NCI-H82 treated with DMSO at 0.1 percent for 48 hours (cell line): ENCODE data around the gene PIP4K2A.
A peak's percentile ranks its signal among the peaks of the same experiment; 100 is the strongest.

Experiments
- DNase-seq: peaks from one replicate; lab custom pipeline; 2025; ENCODE audit not compliant: unreplicated experiment; lab: John Stamatoyannopoulos, UW

PIP4K2A gene

DNA sequence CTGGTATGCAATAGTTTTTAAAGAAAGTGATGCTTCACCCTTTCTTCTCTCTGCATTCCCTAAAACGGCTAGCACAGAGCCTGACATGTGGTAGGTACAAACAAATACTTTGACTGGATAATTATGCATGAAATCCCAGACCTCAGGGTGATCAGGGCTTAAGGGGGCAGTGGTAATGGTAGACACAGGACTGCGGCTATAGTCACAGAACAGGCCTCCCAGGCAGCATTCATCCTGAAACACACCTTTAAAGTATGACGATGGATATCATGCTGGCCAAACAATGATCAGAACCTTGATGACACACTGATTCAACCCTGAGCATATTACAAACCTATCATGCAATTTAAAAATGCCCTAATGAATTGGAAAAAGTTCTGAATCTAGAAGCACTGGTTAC, 110.8 kb downstream of the PIP4K2A start:
- DNase-seq = no peak

- DNase-seq = no peak
These were observed 112.8 kb downstream of the PIP4K2A start for GRCh38 chr10:22601618-22602017.

DNA sequence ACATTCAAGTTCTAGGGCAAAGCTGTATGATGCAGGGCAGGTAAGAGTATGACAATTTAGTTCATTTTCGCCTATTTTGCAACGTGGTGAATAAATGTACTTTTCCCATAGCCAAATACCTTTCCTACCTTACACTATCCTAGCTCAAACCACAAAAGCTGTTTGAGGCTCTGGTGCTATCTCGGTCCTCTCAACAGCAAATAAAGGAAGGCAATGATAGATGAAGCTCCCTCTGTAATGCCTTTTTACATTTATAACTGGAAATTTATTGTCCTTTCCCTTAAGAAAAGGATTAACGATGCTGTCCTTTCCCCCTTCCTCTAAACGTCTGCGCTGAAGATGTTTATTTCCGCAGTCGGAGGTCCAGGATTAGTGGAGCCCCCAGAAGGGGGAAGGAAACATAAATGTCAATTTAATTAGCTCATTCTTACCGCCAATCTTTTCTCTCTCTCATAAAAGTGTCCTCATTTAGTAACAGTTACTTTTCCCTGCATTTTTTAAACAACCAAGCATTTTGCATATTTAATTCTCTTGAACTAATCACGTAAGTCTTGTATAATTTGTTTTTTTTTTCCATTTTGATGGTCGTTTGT, 114.6 kb downstream of the PIP4K2A start:
- DNase-seq = no peak

GRCh38 chr10:22599048-22599561, 115.3 kb downstream of the PIP4K2A start:
- no peak for DNase-seq

GRCh38 chr10:22598478-22598877, 115.9 kb downstream of the PIP4K2A start:
- peak; percentile 72 for DNase-seq

- no peak for DNase-seq
These were observed 117.2 kb downstream of the PIP4K2A start for GRCh38 chr10:22597138-22597537.

- no peak for DNase-seq
These were observed 120.7 kb downstream of the PIP4K2A start for GRCh38 chr10:22593636-22594198.

DNA sequence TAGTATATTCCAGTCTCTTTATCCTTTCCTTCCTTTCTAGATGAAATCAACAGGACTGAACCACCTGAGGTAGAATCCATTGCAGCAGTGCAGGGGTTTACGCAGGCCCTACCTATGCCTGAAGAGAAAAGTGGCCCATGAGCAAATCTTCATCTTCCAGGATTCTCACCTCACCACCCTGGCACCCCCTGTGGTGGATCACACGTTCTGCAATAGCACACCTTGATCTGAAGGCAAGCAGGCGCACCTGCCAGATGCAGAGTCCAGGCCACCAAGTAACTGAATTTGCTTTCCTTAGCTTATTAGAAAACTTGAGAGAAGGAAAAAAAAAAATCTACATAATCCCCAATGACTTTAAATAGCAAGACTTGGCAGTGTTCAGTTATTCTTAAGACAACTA, 121.4 kb downstream of the PIP4K2A start:
- no peak for DNase-seq

DNA sequence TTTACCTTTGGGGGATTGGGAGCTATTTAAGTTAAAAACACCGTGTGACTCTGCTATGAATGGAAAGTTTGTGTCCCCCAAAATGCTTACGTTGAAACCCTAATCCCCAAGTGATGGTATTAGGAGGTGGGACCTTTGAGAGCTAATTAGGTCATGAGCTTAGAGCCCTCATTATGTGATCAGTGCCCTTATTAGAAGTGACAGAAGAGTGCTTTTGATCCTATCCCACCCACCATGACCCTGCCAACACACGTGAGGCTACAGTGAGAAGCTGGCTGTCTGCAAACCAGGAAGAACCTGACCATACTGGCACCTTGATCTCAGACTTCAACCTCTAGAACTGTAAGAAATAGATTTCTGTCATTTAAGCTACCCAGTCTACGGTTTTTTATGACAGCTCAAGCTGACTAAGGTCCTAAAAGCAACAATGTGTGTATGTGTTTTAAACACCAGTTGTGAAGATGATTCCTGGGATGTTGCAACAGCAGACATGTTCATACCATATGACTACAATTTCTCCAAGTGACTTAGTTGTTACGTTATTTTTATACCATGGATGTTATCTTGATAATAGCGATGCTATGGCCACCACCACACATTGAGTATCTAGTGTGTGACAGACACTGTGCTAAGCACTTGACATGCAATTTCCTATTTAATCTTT, 124.4 kb downstream of the PIP4K2A start:
- DNase-seq = peak; percentile 38

- DNase-seq = no peak
These were observed 125.9 kb downstream of the PIP4K2A start for GRCh38 chr10:22588462-22588861.

DNA sequence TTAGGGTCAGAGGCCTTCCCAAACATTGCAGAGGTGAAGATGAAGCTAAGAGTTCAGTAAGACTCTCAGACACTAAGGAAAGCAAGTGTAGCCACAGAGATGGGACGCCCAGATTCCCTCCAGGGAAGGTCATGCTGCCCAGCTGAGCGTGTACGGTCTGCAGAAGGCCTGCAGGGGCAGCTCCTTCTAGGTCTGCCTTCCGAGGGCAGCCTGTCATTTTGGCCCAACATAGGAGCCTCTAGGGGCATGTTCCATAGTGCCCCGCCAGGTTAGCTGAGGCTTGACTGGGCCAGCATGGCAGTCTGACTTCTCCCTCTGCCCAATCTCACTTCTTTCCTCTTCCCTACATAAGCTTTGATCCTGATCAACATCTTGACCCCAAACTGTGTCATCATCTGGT, 130.7 kb downstream of the PIP4K2A start:
- DNase-seq = no peak

DNA sequence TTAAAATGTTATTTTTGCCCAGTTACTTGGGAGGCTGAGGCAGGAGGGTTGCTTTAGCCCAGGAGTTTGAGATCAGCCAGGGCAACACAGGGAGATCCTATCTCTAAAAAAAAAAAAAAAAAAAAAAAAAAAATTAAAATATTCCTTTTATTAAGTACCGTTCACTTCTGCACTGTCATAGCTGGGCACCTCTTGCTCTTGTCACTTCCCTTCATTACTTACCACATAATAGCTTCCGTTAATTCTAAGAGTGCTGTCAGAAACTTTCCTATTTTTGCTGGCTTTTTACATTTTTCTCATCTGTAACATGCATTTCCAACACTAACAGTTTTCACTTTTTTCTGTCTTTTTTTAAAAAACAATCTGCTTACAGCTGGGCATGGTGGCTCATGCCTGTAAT, 132.9 kb downstream of the PIP4K2A start:
- DNase-seq = no peak

GRCh38 chr10:22580711-22581110, 133.7 kb downstream of the PIP4K2A start:
- DNase-seq = no peak

DNA sequence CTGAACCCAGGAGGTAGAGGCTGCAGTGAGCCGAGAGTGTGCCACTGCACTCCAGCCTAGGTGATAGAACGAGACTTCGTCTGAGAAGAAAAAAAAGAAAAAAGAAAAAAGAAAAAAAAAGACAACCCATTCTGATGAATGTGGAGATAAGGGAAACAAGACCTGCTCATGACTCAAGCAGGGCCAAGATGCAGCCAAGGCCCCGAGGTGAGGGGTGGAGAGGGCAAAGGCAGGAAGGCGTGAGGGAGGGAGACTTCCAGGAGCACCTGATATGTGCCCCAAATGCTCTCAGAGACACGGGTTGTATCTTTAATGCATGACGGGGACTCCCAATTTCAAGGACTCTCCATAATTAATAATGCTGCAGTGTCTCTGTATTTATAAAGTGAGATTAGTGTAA, 134.6 kb downstream of the PIP4K2A start:
- DNase-seq = no peak

- no peak for DNase-seq
These were observed 140.4 kb downstream of the PIP4K2A start for GRCh38 chr10:22573820-22574569.

GRCh38 chr10:22570733-22571430, 143.5 kb downstream of the PIP4K2A start:
- no peak for DNase-seq

DNA sequence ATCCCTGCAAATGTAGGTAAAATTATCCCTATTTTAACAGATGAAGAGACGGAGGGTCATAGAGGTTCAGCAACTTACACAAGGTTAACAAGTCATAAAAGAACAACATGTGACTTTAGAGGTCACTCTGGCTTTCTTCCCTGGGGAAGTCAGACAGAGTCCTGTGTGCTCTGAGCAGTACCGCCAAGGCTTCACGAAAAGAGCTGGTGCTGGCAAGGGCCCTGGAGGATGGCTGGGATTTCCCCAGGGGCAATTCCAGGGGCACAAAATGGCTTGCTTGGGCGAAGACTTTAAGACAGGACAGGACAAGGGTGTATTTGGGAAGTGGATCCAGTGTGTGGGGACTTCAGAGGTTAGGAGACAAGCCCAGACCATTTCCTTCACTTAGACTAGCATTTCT, 144.1 kb downstream of the PIP4K2A start:
- no peak for DNase-seq

DNA sequence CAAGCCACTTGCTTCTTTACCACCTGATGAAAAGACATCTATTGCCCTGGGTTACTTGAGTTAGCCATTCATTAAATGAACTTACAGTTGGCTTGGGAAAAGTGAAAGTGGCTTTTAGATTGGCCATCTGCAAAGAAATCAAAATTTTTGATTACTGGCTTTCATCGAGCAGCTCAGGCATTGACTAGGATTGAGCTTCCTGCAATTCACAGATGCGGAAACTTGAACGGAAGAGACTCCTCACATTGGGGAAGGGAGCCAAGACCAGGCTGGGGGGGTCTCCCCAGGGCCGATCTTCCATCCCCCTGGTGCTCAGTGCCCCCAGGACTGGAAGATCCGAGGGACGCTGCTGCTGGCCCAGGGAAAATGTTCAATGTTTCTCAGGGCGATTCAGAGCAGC, 145.4 kb downstream of the PIP4K2A start:
- DNase-seq = no peak

GRCh38 chr10:22564060-22564459, 150.3 kb downstream of the PIP4K2A start:
- no peak for DNase-seq

GRCh38 chr10:22561909-22562308, 152.5 kb downstream of the PIP4K2A start:
- DNase-seq = no peak

DNA sequence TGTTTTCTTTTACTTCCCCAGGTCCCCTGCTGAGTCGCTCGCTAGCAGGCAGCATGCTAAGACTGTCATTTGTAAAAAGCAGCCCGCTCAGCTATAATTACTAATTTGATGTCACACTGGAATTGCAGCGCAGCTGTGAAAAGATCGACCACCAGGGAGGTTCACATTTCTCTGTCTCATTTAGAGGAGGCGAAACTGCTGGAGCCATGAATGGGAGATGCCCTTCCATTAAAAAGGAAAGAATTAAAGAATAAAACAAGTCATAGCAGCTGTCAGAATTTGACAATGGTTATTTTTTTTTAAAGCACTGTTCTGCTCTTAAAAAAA, 153.5 kb downstream of the PIP4K2A start:
- no peak for DNase-seq
